HG02970 (cell line): Measurements from ENCODE around the gene CTSO.
"Not testable (repeated sequence)": the region's sequence is repeated elsewhere in the genome, so short reads cannot be mapped to it uniquely, and the experiment has no call there.

Source experiments
- ATAC-seq: cut with Tn5 transposase; IDR thresholded peaks from one replicate; pipeline ENCODE4 v1.9.1; 2021; ENCODE audit warnings: mild to moderate bottlenecking, moderate library complexity, moderate number of reproducible peaks; ENCODE audit not compliant: unreplicated experiment, low FRiP score

CTSO gene

GRCh38 chr4:155956461-155956860, 2.8 kb upstream of the CTSO start:
- ATAC-seq = no peak

- no peak for ATAC-seq
Observed at GRCh38 chr4:155954939-155955338, 1.3 kb upstream of the CTSO start.

DNA sequence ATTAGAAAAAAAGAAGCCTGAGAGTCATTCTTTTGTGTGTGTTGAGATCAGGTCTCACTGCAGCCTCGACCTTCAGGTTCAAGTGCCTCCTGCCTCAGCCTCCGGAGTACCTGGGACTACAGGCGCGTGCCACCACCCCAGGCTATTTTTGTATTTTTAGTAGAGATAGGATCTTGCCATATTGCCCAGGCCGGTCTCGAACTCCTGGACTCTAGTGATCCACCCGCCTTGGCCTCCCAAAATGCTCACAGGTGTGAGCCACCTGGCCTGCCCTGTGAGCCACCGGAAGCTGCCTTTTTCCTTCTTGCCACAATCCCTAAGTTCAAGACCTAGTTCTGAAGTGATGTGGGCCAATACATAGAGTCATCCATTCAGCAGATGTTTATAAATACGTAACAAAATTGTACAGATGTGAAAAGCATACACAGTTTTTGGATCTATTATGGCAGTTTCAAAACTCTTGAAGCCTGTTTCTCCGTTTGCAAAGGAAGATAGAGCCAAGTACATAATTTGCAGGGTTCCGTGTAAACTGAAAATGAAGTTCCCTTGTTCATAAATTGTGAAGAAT, 536 bp upstream of the CTSO start:
- ATAC-seq = no peak

GRCh38 chr4:155952501-155952901, 1.2 kb downstream of the CTSO start:
- no peak for ATAC-seq

DNA sequence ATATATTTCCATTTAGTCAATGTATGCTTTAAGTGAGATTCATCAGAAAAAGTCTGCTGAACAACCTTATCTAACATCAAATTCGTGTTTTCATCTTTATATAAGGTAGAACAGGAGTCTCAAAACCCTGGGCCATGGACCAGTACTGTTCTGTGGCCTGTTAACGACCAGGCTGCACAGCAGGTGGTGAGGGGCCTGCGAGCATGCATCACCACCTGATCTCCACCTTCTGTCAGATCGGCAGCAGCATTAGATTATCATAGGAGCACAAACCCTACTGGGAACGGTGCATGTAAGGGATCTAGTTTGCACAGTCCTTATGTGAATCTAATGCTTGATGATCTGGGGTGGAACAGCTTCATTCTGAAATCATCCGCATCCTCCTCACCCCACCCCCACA, 3.2 kb downstream of the CTSO start:
- no peak for ATAC-seq

DNA sequence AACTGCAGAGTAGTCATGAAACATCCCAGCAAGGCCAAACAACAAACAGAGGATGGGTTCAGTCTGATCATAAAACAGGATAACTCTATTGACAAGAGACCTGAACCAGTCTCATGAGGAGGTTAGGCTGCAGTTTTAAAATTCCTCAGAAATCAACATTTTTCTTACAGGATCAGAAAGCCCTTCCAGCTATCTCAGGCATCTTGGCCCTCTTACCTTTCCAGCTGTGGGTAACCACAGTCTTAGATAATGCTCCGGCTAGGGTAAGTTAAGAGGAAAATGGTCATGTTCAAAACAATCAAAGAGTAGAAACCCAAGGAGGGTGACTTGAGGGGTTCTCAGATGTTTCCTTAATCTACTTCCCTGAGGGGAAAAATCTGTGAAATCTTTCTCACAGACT, 5.1 kb downstream of the CTSO start:
- ATAC-seq = no peak

- ATAC-seq = no peak
Observed at GRCh38 chr4:155946486-155946885, 7.2 kb downstream of the CTSO start.

DNA sequence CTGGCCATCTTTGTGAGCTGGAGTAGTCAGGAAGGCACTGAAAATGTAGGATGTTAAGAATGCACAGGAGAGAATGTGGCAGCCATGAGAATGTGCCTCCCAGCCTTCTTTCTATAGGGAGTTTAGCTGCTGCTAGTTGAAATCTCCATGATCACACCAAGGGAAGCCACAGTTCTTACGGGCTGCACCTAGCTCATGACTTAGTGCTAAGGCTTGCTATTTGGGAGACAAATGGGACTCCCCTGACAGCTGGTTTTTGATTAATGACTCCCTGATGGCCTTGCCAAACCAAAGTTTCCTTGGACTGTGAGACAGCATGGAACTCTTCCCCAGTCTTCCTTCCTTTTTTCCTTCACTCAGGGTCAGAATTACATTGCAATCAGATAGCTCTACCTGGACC, 9.2 kb downstream of the CTSO start:
- no peak for ATAC-seq

DNA sequence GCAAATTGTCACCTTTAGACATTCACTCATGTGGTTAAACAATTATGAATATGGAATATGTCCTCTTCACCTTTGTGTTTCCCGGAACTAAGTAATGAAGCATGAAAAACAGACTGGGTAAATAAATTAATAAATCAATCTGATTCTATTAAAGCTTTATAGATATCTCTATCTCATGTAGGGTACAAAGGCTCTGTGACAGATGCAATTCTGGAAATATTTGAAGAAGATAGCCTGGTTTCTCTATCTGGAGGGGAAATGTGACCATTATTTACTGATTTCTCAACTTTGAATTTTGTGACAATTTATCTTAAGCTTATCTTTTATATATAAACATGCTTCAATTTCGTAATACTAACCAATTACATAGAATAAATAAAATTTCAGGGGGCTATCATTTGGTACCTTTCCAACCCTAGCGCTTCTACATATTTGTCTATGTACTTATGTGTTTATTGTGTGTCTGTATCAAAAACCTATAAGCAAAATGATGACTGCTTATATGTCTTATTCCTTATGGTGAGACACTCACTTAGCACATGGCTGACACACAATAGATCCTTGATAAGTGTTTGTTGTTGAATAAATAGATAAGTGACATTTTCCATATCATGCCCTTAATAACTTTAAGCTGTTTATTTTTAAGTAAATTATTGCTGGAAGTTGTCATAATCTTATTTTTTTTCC, 9.9 kb downstream of the CTSO start:
- ATAC-seq = no peak

GRCh38 chr4:155941820-155942219, 11.8 kb downstream of the CTSO start:
- no peak for ATAC-seq

- no peak for ATAC-seq
Observed at GRCh38 chr4:155941085-155941790, 12.4 kb downstream of the CTSO start.

DNA sequence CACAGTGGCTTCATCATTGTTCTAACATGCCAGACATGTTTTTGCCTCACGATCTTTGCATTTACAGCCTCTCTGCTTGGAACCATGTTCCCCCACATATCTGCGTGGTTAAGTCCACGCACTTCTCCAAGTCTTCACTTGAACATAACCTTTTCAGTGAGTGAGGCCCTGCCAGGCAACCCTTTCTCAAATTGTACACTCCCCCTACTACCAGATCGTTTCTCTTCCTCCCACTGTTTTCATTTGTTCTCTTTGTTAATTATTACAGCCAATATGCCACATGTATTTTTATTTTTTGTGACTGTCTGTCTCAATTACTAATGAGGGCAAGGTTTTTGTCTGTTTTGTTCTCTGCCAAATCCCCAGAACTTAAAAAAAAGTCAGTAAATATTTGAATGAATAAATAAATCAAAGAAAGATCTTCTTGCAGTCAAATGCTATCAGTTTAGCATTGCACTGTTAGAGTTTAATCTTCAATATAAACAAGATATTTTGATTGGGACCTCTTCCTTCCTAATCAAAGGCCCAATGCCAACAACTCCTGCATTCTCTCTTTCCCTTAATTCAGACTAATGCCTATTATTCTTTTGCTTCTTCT, 18.2 kb downstream of the CTSO start:
- no peak for ATAC-seq

GRCh38 chr4:155934634-155935033, 19.0 kb downstream of the CTSO start:
- ATAC-seq = not testable (repeated sequence)

DNA sequence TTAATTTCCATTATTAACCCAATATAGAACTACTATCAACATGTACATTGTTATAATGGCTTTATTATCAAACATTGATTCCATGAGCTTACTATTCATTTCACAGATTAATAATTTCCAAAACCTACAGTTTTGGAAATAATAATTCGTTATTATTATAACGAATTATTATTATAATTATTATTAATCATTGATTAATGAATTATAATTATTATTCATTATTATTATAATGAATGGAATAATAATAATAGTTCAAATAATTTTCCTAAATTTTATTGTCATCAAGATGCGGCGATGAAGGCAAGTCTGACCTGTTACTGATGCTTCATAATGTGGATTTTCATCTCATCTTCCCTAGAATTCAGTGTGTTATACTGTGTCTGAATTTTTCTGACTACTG, 22.0 kb downstream of the CTSO start:
- ATAC-seq = no peak

- ATAC-seq = no peak
Observed at GRCh38 chr4:155930330-155930729, 23.3 kb downstream of the CTSO start.

DNA sequence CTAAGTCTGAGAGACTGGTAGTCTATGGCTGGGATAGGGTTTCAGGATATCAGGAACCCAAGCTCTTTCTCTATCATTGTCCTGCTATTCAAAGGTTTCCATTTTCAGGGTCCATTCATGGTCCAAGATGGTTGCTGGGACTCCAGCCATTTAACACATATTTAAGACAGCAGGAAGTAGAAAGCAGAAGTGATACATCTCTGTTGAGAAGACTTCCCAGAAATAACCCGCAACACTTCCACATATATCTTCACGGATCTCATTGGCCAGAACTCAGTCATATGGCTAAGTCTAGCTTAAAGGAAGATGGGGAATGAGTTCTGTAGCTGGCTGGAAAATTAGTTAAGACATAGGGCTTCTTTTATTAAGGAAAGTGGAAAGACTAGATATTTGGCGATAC, 23.8 kb downstream of the CTSO start:
- no peak for ATAC-seq

DNA sequence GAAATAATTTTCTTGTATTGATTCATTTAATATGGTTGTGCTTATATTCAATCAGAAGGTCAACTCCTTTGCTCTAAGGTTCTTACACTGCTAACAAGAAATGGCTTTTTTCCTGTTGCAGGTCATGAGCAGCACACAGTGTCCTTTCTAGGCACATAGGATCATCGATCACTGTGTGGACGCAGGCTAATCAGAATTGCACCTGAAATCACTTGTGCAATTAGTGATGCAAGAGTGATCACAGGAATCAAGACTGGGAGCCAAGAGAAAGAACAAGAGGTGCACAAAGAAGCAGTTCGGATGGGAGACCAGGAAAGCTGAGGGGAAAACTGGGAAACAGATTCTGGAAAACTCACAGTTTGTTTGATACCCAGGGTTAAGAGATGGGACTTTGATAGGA, 29.0 kb downstream of the CTSO start:
- ATAC-seq = no peak

DNA sequence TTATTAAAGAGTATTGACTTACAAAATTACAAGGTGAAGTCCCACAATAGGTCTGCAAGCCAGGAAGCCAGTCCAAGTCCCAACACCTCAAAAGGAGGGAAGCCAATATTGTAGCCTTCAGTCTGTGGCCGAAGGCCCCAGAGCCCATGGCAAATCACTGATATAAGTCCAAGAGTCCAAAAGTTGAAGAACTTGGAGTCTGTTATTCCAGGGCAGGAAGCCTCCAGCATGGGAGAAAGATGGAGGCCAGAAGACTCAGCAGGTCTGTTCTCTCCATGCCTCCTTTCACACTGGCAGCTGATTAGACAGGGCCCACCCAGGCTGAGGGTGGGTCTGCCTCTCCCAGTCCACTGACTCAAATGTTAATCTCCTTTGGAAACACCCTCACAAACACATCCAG, 32.1 kb downstream of the CTSO start:
- no peak for ATAC-seq

- no peak for ATAC-seq
Observed at GRCh38 chr4:155914782-155915181, 38.9 kb downstream of the CTSO start.

DNA sequence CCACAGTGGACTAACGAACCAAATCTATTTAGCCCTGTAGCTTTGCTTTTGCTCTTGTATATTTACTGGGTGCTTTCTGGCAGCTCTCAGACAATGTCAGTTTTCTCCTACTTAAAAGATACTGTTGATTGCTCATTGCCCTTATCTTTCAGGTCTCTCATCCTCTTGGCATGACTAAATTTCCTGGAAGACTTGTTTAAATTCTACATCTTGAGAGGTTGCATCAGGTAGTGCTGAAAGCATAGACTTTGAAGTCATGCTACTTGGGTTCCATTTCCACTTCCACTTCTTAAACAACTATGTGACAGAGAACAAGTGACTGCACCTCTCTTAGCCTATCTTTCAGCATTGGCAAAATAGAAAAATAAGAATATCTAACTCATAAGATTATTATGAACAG, 41.8 kb downstream of the CTSO start:
- no peak for ATAC-seq

DNA sequence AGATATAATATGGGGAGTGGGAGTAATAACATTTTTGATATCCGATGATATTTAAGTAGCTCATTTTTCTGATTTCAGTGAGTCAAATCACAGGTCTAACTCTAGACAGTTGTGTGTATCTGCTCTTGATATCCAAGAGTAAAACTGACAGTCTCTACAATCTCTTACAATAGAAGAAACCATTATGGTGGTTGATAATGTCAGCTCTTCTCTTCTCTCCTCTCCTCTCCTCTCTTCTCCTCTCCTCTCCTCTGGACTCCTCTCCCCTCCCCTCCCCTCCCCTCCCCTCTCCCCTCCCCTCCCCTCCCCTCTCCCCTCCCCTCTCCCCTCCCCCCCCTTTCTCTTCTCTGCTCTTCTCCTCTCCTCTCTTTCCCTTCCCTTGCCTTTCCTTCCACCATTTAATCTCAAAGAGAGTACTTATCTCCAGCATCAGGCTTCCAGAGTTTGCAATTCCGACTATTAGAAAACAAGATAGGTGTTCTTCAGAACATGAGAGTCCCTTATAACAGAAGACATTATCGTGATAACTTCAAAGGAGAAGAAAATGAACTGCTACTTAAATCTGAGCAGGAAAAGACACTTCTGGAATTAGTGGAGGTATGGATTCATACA, 43.9 kb downstream of the CTSO start:
- no peak for ATAC-seq
